ENCODE data around the gene UBR3.
"Not testable (repeated sequence)": the region's sequence is repeated elsewhere in the genome, so short reads cannot be mapped to it uniquely, and the experiment has no call there.

UBR3 gene

DNA sequence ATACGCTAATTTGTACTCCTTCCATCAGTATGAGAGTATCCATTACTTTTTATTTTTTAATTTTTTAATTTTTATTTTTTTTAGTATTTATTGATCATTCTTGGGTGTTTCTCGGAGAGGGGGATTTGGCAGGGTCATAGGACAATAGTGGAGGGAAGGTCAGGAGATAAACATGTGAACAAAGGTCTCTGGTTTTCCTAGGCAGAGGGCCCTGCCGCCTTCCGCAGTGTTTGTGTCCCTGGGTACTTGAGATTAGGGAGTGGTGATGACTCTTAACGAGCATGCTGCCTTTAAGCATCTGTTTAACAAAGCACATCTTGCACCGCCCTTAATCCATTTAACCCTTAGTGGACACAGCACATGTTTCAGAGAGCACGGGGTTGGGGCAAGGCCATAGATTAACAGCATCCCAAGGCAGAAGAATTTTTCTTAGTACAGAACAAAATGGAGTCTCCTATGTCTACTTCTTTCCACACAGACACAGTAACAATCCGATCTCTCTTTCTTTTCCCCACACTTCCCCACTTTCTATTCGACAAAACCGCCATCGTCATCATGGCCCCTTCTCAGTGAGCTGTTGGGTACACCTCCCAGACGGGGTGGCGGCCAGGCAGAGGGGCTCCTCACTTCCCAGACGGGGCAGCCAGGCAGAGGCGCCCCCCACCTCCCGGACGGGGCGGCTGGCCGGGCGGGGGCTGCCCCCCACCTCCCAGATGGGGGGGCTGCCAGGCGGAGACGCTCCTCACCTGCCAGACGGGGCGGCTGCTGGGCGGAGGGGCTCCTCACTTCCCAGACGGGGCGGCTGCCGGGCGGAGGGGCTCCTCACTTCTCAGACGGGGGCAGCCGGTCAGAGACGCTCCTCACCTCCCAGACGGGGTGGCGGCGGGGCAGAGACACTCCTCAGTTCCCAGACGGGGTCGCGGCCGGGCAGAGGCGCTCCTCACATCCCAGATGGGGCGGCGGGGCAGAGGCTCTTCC, 28.3 kb downstream of the UBR3 start:
- DNase-seq; in situ Hi-C loops (cut with HindIII; ENCODE audit: low pct_ligation_motif_present, low pct_unique_long_range_greater_than_20kb, low sequenced_read_pairs): not testable (repeated sequence)

DNA sequence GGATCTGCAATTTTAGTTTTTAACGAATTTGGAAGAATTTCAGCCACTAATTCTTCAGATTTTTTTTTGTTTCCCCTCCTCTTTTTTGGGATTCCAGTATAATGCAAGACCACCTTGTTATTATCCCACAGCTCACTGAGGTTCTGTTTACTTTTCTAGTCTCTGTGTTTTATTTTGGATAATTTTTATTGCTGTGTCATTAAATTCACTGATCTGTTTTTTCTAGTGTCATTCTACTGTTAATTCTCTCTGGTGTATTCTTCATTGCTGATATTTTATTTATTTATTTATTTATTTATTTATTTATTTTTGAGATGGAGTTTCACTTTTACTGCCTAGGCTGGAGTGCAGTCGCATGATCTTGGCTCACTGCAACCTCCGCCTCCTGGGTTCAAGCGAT, 32.2 kb downstream of the UBR3 start:
- in situ Hi-C loops (cut with HindIII; ENCODE audit: low pct_ligation_motif_present, low pct_unique_long_range_greater_than_20kb, low sequenced_read_pairs) = no loop called here
- DNase-seq = no peak

DNA sequence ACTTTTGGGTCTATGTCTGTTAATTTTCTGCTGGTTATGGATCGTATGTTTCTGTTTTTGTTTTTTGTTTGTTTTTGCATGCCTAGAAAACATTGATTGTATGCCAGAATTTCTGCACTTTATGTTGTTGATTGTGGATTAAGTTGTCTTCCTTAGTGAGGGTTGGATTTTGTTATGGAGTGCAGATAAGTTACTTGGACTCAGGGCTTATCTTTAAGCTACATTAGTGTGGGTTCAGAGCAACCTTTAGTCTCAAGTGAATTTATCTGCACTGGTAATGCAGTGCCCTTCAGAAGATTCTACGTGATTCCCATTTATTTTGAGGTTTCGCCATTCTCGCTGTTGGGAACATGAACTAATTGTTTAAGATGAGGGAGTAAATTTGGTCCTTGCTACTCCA, 32.9 kb downstream of the UBR3 start:
- no peak for DNase-seq
- in situ Hi-C loops (cut with HindIII; ENCODE audit: low pct_ligation_motif_present, low pct_unique_long_range_greater_than_20kb, low sequenced_read_pairs) = no loop called here

DNA sequence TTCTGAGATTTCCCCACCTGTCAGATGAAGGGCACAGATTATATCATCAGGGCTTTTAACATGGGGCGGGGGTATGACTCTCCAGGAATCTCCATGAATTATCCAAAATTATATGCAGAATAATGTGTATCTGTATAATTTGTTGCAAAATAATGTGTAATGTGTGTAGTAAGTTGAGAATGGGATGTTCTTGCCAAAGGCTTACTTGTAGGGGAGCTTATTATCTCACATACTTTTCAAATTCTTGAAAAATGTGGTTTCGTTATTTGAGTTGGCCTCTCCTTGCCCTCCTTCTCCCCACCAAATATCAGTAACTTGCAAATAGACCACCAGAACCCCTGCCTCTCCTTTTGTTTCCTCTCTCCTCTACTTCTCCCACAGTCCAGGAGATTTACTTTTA, 35.6 kb downstream of the UBR3 start:
- DNase-seq = no peak
- in situ Hi-C loops (cut with HindIII; ENCODE audit: low pct_ligation_motif_present, low pct_unique_long_range_greater_than_20kb, low sequenced_read_pairs) = no loop called here

DNA sequence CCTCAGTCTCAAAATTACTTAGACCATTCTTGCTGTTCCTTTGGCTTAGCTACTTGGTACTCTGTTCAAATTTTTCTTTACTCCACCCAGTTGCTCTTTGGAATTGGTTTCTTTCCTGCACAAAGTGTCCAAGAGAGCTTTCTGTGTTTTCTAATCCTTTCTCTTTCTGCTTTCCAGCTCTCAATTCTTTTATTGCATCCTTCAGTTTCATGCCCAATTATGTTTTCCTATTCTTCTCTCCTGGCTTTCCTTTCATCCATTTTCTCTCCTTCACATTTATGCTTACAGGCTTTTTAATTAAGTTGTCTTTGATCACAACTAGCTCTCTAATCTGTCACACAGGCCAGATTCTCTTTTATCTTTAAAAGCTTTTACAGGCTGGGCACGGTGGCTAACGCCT, 38.2 kb downstream of the UBR3 start:
- in situ Hi-C loops (cut with HindIII; ENCODE audit: low pct_ligation_motif_present, low pct_unique_long_range_greater_than_20kb, low sequenced_read_pairs) = no loop called here

DNA sequence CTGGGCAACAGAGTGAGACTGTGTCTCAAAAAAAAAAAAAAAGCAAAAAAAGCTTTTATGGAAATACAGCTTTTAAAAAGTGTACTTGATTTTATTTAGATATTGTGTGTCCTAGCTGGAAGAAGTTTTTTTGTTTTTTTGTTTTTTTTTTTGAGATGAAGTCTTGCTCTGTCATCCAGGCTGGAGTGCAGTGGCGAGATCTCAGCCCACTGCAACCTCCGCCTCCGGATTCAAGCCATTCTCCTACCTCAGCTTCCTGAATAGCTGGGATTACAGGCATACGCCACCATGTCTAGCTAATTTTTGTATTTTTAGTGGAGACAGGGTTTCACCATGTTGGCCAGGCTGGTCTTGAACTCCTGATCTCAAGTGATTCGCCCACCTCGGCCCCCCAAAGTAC, 39.0 kb downstream of the UBR3 start:
- DNase-seq; in situ Hi-C loops (cut with HindIII; ENCODE audit: low pct_ligation_motif_present, low pct_unique_long_range_greater_than_20kb, low sequenced_read_pairs): not testable (repeated sequence)

More for the DNA sequence above, 38.2 kb downstream of the UBR3 start:
- DNase-seq = no peak

DNA sequence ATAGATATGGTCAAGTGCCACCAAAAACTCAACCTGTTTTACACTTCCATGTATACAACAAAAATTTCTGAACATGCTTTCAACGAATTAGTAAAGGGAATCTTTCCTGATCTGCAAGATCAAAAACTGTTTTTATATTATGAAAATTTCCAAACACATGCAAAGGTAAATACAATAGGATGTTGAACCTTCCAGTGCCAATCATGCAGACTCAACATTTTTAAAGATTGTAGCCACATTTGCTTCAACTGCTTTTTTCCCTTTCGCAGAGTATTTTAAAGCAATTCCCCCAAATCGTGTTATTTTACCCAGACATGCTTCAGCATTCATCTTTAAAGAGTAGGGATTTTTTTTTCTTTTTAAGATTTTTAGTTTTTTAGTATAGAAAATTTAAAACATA, 40.3 kb downstream of the UBR3 start:
- no peak for DNase-seq
- in situ Hi-C loops (cut with HindIII; ENCODE audit: low pct_ligation_motif_present, low pct_unique_long_range_greater_than_20kb, low sequenced_read_pairs) = no loop called here

DNA sequence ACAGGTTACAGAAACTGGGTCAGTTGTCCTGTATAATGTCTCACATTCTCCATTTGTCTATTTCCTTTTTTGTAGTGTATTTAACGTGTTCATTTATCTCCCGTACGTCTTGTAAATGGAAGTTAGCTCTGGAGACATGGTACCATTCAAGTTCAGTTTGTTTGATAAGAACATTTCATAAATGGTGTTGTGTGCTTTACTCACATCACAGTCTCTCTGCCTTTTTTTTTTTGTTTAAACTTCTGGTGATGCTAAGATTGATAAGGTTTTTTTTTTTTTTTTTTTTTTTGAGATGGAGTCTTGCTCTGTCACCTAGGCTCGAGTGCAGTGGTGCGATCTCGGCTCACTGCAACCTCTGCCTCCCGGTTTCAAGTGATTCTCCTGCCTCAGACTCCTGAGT, 41.7 kb downstream of the UBR3 start:
- DNase-seq = no peak
- in situ Hi-C loops (cut with HindIII; ENCODE audit: low pct_ligation_motif_present, low pct_unique_long_range_greater_than_20kb, low sequenced_read_pairs) = no loop called here

DNA sequence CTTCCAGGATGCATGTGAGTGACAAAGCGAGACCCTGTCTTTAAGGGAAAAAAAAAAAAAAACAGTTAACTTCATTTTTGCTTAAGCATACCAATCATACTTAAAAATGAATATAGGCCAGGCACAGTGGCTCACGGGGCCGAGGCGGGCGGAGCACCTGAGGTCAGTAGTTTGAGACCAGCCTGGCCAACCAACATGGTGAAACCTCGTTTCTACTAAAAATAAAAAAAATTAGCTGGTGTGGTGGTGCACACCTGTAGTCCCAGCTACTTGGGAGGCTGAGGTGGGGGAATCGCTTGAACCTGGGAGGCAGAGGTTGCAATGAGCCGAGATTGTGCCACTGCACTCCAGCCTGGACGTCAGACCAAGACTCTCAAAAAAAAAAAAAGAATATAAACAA, 44.1 kb downstream of the UBR3 start:
- in situ Hi-C loops (cut with HindIII; ENCODE audit: low pct_ligation_motif_present, low pct_unique_long_range_greater_than_20kb, low sequenced_read_pairs); DNase-seq: not testable (repeated sequence)

DNA sequence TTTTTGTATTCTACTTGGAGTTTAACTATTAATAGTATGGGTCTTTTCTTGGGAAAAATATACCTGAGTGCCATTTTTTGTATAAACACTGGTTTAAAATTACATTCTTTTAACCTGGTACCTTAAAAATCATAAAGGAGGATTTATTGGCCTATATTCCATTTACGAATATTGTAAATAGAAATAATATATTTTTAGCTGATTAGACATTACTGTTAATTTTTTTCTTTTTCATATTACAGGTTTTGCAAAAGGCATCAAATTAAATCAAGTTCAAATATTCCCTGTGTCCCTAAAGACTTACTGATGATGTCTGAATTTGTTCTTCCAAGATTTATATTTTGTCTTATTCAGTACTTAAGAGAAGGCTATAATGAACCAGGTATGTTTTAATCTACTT, 44.7 kb downstream of the UBR3 start:
- no peak for DNase-seq
- in situ Hi-C loops (cut with HindIII; ENCODE audit: low pct_ligation_motif_present, low pct_unique_long_range_greater_than_20kb, low sequenced_read_pairs) = no loop called here

DNA sequence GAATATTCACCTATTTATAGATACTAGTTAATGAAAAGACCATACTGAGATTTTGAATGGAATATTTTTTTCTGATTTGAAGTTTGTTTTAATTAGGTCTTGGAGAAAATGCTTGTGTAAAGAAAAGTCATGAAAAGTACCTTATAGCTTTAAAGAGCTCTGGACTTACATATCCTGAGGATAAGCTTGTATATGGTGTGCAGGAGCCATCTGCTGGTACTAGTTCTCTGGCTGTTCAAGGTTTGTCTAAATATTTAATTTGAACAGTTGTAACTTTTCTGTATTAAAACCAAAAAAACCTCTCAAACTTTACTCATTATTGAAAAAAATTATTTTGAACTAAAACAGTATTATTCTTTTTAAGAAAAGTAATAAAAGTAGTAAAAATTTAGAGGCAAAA, 50.1 kb downstream of the UBR3 start:
- peak; percentile 50 for DNase-seq
- in situ Hi-C loops (cut with HindIII; ENCODE audit: low pct_ligation_motif_present, low pct_unique_long_range_greater_than_20kb, low sequenced_read_pairs) = no loop called here

DNA sequence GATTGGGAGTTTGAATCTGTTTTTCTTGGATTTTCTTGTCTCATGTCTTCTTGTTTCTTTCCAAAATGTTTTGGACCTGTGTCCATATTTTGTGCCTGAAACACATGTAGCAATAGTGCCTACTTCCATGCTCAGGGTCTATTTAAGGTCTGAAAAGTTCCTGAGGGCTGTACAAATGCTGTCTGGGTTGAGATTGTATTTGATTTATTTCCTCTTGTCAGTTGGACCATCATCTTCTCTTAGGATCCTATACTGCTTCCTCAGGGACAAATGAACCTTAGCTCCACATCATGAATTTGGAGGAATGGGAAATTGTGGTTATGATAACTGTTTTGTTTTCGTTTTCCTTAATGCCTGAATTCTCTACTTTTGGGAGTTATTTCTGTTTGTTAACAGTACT, 59.9 kb downstream of the UBR3 start:
- no peak for DNase-seq
- in situ Hi-C loops (cut with HindIII; ENCODE audit: low pct_ligation_motif_present, low pct_unique_long_range_greater_than_20kb, low sequenced_read_pairs) = no loop called here

DNA sequence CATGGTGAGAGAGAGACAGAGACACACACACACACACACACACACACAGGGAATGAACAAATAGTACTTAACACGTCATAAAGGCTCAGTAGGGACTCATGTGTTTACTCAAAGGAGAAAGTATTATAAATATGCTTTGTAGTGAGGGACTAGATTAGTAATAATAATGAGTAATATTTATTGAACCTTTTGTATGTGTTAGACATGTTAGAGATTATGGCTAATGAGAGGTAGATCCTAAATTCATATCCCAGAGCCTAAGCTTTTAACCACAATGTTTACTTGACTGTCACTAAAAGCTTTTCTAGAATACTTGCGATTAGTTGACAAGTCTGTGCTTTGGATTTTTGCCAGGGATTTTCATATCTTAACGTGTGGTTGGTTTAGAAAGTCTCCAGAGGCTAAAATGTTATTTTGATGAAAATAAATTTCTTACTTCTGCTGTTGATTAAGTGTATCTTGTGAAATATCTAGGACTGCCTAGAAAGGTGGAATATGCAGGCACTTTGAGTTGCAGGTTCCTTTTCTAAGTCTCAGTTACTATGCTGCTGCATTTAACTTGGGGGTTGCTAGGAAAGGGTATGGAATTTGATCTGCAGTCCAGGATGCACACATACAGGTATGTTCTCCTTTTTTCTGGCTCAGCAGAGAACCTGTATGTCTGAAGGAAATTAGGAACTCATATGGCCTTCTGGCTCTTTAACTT, 64.5 kb downstream of the UBR3 start:
- no peak for DNase-seq
- in situ Hi-C loops (cut with HindIII; ENCODE audit: low pct_ligation_motif_present, low pct_unique_long_range_greater_than_20kb, low sequenced_read_pairs) = no loop called here

DNA sequence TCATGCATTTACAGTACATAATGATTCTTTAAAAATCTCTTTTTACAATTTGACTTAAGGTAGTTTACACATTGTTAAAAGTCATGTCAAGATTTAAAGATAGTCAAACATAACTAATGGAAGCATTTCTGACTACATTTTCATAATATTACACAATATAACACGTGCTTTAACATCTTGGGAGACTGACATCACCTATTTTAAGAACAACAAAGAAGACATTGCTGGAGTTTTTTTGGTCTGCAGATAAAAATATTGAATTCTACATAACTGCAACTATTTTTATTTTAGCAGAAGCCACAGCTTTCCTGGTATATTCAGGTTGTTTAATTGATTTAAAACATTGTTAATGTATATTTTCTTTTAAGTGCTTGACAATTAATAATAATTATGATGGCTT, 65.7 kb downstream of the UBR3 start:
- DNase-seq = no peak
- in situ Hi-C loops (cut with HindIII; ENCODE audit: low pct_ligation_motif_present, low pct_unique_long_range_greater_than_20kb, low sequenced_read_pairs) = no loop called here

DNA sequence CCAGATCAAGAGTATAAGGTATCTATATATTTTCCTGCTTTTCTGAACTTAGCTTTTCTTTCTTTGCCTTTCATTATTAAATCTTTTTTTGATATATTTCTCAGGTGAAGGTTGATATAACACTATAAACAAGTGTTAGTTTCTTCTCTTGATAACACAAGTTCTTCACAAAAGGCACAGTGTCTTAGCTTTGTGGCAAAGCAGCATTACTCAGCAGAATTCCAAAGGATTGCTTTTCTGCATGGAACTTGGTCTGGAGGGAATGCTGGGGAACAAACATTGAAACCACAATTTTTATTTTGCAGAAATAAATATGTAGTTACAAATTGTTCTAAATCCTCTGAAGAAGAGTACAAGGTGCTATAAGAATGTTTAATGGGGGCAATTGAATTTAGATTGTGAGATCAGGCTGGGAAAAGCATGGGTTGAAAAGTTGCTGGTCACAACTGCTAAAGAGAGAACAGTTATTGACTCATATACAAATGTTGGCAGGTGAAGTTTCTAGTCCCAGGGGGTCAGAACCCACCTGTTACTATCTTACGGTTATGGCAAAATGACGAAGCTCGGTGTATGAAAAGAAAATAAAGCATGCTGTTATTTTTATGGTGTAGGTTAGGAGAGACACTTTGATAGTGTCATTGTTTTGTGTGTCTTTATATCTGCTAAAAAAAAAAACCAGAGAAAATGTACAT, 68.2 kb downstream of the UBR3 start:
- in situ Hi-C loops (cut with HindIII; ENCODE audit: low pct_ligation_motif_present, low pct_unique_long_range_greater_than_20kb, low sequenced_read_pairs) = no loop called here
- DNase-seq = peak; percentile 29

DNA sequence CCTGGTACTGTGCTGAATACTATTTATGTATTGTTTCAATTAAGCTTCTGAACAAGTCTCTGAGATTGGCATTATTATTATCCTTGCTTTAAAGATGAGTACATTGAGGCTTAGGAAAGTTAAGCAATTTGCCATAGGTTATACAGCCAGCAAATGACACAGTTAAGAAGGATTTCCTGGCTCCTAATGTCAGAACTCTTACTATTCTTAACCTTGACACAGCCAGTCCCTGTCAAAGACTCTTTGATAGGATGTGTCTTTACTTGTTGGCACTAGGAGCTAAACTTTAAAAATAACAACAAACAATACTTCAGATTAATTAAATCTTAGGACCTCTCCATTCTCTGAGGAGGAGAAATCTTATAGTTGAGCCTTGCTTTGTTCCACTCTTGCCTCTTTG, 70.6 kb downstream of the UBR3 start:
- in situ Hi-C loops (cut with HindIII; ENCODE audit: low pct_ligation_motif_present, low pct_unique_long_range_greater_than_20kb, low sequenced_read_pairs) = no loop called here
- DNase-seq = no peak

DNA sequence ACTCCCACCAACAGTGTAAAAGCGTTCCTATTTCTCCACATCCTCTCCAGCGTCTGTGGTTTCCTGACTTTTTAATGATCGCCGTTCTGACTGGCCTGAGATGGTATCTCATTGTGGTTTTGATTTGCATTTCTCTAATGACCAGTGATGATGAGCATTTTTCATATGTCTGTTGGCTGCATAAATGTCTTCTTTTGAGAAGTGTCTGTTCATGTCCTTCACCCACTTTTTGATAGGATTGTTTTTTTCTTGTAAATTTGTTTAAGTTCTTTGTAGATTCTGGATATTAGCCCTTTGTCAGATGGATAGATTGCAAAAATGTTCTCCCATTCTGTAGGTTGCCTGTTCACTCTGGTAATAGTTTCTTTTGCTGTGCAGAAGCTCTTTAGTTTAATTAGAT, 72.8 kb downstream of the UBR3 start:
- in situ Hi-C loops (cut with HindIII; ENCODE audit: low pct_ligation_motif_present, low pct_unique_long_range_greater_than_20kb, low sequenced_read_pairs); DNase-seq: not testable (repeated sequence)

DNA sequence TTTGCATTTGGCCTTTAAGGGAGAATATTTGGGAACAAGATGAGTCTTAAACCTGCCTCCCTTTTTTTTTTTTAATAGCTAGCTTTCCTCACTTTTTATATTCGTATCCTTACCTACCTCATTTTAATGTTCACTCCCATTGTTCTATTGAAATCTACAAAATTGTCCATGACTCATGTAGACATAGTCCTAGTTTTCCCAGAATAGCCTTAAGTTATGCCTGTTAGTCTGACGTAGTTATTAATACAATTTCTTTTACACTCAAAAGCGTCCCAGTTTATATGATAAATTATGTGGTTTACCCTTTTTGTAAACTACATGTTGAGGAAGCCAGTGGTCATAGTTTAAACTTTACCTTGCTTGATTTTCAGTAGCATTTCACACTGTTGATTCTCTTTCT, 73.4 kb downstream of the UBR3 start:
- in situ Hi-C loops (cut with HindIII; ENCODE audit: low pct_ligation_motif_present, low pct_unique_long_range_greater_than_20kb, low sequenced_read_pairs) = no loop called here
- DNase-seq = no peak

DNA sequence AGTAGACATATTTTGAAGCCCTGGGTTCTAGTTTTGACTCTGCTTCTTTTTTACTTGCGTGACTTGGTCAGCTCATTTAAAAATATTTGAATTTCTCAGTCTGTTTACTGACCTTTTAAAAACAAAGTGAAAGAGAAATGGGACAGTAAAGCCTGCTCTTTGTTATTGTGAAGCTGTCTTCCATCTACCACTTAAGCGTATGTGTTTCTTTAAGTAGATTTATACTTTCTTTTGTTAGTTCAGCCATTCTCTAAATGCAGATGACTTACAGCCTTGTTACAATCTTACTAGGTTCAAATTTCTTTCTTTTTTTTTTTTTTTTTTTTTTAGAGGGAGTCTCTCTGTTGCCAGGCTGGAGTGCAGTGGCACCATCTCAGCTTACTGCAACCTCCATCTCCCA, 79.5 kb downstream of the UBR3 start:
- no peak for DNase-seq
- in situ Hi-C loops (cut with HindIII; ENCODE audit: low pct_ligation_motif_present, low pct_unique_long_range_greater_than_20kb, low sequenced_read_pairs) = no loop called here
